SK-N-SH treated with all-trans-retinoic acid at 6 μM for 48 hours (cell line): Measurements from ENCODE around the gene PRMT7.

ENCODE experiments used
- CSDC2 ChIP-seq: fragments of 250-450 bp; sonication (Bioruptor Pico); IDR thresholded peaks from 2 replicates; pipeline ENCODE4 v1.5.0; 2020; ENCODE audit warnings: mild to moderate bottlenecking, moderate library complexity
- OSR1 ChIP-seq: fragments of 250-450 bp; sonication (Bioruptor Pico); IDR thresholded peaks from 2 replicates; pipeline ENCODE4 v1.8.0; 2022; ENCODE audit warnings: moderate library complexity, mild to moderate bottlenecking, inconsistent platforms
- ZFP3 ChIP-seq: fragments of 250-450 bp; sonication (Bioruptor Pico); IDR thresholded peaks from 2 replicates; pipeline ENCODE4 v1.5.0; 2020; ENCODE audit warnings: mild to moderate bottlenecking, moderate library complexity
- ZNF565 ChIP-seq: fragments of 450-650 bp; formaldehyde crosslinking; conservative IDR thresholded peaks from 2 replicates; pipeline ENCODE4 v1.5.0; 2020; ENCODE audit warnings: low read depth, mild to moderate bottlenecking, moderate library complexity

GRCh38 chr16:68283346-68283745 is 27.5 kb upstream of the PRMT7 start:
- TF ChIP-seq CSDC2 (no peak), ZFP3 (no peak), ZNF565 (CRISPR knock-in tag) (no peak), OSR1 (no peak)
